ENCODE data around the gene GJC1. TPM values are rescaled to one million over a fixed set of nuclear protein-coding genes. Genes with fewer than 3 reads are reported as not detected.

The GJC1 gene
- total and polyA plus RNA-seq, 5 experiments from 2014 or later = not detected

DNA sequence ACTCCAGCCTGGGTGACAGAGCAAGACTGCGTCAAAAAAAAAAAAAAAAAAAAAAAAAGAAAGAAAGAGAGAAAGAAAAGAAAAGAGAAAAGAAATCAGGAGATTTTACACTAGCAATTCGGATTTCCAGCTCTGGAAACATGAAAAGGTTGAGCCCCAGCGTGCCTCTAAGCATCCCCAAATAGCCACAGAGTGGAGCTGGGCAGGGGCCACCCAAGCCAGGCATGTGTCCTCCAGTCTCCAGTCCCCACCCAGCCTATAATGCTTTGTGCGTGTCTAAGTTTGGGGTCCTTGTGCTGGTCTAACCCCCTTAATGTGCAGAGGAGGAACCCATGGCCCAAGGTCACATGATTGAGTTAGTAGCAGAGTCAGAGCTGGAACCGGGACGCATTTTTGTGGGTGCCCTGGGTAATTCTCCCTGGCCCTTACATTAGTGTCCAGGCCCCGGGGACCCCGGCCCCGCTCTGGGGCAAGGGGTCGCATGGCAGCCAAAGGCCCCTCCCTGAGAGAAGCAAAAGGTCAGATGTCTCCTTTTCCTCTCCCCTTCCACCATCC, 51.4 kb downstream of the GJC1 start:
- Mint-ChIP-seq H3K4me3 (peak overlapping the region; percentile 28 to 83 (median 67)), H3K36me3 (no peaks in the 10 kb centered on the region), H3K27ac (peak overlapping the region in 1 of 10 donors; percentile 57), H3K27me3 (peaks cover 0 to 2% (median 0%) of the 10 kb centered on the region in 5 donors), H3K9me3 (no peaks in the 10 kb centered on the region), H3K4me1 (peaks cover 0 to 23% (median 19%) of the 10 kb centered on the region in 4 donors)
- POLR2A ChIA-PET = interaction anchor here (0.5 to 1.7 kb wide), 4 partner anchors 120 to 355 kb away, joined by 3 to 6 read pairs (median 3); partner anchors contain the start of gene EFTUD2
- ATAC-seq (no peak), DNase-seq (no peak)

DNA sequence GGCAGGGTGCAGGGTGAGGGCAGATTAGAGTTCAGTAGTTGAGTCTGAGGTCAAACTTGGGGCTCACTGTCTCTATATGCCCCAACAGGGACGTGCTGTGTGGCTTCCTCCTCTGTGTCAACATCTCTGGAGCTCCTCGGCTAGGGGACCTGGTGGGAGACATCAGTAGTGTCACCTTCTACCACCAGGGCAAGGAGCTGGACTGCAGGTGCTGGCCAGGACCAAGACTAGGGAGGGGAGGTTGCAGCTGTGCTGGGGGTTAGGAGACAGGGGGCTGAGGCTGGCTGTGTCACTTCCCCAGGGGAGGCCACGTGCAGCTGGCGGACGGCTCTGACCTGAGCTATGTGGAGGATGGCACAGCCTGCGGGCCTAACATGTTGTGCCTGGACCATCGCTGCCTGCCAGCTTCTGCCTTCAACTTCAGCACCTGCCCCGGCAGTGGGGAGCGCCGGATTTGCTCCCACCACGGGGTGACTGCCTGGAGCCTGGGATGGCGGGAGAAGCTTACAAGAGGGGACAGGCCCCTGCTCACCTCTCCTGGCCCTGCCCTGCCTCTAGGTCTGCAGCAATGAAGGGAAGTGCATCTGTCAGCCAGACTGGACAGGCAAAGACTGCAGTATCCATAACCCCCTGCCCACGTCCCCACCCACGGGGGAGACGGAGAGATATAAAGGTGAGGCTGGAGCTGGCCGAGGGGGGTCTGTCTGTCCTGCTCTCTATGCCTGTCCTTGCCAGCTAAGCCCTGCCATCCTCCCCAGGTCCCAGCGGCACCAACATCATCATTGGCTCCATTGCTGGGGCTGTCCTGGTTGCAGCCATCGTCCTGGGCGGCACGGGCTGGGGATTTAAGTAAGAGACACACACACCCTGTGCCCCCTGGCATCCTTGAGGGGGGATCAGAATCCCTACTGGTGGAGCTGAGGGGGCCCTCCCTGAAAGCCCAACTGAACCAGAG, 52.4 kb downstream of the GJC1 start:
- peaks cover 0 to 23% (median 19%) of the 10 kb centered on the region in 4 donors for H3K4me1 Mint-ChIP-seq
- peaks cover 0 to 2% (median 0%) of the 10 kb centered on the region in 5 donors for H3K27me3 Mint-ChIP-seq
- H3K4me3 Mint-ChIP-seq = peak overlapping the region in 8 of 10 donors; percentile 22 to 88 (median 60)
- H3K27ac Mint-ChIP-seq = peak overlapping the region in 1 of 10 donors; percentile 56
- H3K36me3 Mint-ChIP-seq = no peaks in the 10 kb centered on the region
- ATAC-seq (no peak), DNase-seq (peak in 1 of 10 donors; percentile 55)
- H3K9me3 Mint-ChIP-seq = no peaks in the 10 kb centered on the region
- POLR2A ChIA-PET = interaction anchor here (0.6 to 1.7 kb wide), 4 partner anchors 7 to 357 kb away, joined by 3 to 6 read pairs (median 4); no protein-coding TSS in a partner anchor

DNA sequence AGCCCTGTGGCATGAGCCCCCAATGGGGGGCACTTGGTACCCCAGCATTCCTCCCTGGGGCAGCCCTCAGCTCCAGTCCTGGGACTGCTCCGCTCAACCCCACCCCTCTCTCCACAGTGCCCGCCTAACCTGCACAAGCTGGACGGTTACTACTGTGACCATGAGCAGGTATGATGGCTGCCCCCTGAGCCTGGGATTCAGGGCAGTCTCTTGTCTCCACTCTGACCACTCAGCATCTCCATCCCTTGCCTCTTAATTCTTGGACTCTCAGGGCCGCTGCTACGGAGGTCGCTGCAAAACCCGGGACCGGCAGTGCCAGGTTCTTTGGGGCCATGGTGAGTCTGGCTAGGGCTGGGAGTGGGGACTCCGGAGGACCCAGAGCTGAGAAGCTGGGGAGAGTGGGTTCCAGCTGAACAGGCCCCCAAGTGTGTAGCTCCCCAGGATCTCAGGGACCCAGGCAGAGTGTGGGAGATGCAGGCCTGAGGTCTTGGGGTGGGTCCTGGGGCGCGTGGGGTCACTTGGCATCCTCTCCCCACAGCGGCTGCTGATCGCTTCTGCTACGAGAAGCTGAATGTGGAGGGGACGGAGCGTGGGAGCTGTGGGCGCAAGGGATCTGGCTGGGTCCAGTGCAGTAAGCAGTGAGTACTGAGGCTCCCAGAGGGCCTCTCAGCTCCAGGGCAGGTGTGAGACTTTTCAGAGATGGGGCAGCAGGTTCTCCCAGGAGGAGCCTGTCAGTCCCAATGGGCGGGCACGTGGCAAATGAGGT, 53.3 kb downstream of the GJC1 start:
- no peaks in the 10 kb centered on the region for H3K9me3 Mint-ChIP-seq
- no peak for ATAC-seq
- H3K27me3 Mint-ChIP-seq = peaks cover 0 to 3% (median 0%) of the 10 kb centered on the region in 5 donors
- no peaks in the 10 kb centered on the region for H3K36me3 Mint-ChIP-seq
- peak overlapping the region; percentile 22 to 91 (median 88) for H3K4me3 Mint-ChIP-seq
- no peak for DNase-seq
- POLR2A ChIA-PET = interaction anchor here (0.6 to 1.7 kb wide), 3 partner anchors 8 to 87 kb away, joined by 4 to 7 read pairs (median 4); no protein-coding TSS in a partner anchor
- H3K27ac Mint-ChIP-seq = peak overlapping the region in 2 of 10 donors; percentile 9 to 56
- peaks cover 0 to 23% (median 19%) of the 10 kb centered on the region in 4 donors for H3K4me1 Mint-ChIP-seq

DNA sequence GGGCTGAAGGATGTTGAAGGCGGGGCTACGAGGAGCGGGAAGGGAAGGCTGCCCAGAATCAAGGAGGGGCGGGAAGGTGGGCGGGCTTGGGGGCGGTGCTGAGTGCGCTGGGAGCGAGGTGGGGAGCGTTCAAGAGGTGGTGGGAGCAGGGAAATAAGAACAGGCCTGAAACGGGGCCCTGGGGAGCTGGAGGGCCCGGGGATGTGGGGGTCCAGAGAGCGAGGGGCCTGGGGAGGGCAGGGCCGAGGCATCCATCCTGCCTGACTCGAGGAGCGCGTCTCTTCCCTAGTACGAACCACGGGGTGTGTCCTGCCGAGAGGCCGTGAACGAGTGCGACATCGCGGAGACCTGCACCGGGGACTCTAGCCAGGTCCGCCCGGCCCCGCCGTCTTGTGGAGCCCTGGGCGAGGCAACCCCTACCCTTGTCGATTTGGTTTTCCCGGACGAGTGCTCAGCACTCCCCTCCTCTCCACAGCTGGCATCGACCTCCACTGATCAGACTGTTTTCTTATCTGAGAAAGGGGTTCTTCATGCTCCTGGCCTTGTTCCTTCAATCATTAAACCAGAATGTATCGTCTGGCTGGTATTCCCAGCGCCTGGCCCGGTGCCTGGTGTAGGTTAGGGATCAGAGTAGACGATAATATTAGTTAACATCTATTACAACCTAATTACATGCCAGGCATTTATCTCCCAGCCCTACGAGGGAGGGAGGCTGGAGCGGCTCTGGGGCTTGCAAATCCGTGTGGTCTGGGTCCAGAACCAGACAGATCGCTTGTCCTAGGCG, 54.1 kb downstream of the GJC1 start:
- Mint-ChIP-seq H3K4me3 (peak overlapping the region; percentile 88 to 95 (median 90)), H3K9me3 (no peaks in the 10 kb centered on the region), H3K36me3 (no peaks in the 10 kb centered on the region), H3K4me1 (peaks cover 0 to 23% (median 19%) of the 10 kb centered on the region in 4 donors), H3K27me3 (peaks cover 0 to 5% (median 0%) of the 10 kb centered on the region in 5 donors), H3K27ac (peak overlapping the region in 9 of 10 donors; percentile 37 to 92 (median 83))
- ATAC-seq (peak; percentile 3 to 30), DNase-seq (peak in 3 of 10 donors; percentile 92 to 98 (median 94))
- POLR2A ChIA-PET = interaction anchor here (0.5 to 1.7 kb wide), 5 partner anchors 9 to 539 kb away, joined by 3 to 12 read pairs (median 4); partner anchors contain the start of gene EFTUD2

DNA sequence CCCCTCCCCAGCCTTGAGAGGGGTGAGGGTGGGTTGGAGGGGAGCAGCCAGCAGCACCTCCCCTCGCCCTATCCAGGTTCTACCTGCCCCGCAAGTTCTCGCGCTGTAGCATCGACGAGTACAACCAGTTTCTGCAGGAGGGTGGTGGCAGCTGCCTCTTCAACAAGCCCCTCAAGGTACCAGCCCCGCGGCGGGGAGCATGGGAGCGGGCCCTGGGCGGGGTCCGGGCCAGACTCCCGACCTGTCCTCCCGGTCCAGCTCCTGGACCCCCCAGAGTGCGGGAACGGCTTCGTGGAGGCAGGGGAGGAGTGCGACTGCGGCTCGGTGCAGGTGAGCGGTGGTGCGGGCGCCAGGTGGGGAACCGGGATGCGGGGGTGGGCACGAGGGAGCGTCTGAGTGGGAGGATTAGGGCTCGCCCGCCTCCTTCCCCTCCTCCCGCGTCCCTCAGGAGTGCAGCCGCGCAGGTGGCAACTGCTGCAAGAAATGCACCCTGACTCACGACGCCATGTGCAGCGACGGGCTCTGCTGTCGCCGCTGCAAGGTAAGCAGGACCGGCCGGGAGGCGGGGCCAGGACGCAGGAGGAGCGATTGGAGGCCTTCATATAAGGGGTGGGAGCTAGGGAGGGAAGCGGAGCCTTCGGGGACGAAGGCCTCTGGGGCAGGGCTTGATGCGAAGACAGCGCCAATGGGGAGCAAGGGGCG, 54.8 kb downstream of the GJC1 start:
- Mint-ChIP-seq H3K27ac (peak overlapping the region in 9 of 10 donors; percentile 46 to 92 (median 84)), H3K36me3 (no peaks in the 10 kb centered on the region), H3K27me3 (peaks cover 0 to 11% (median 0%) of the 10 kb centered on the region in 5 donors), H3K9me3 (no peaks in the 10 kb centered on the region), H3K4me1 (peaks cover 0 to 23% (median 19%) of the 10 kb centered on the region in 4 donors), H3K4me3 (peak overlapping the region; percentile 88 to 95 (median 90))
- POLR2A ChIA-PET = interaction anchor here (0.5 to 1.7 kb wide), 7 partner anchors 82 to 443 kb away, joined by 3 to 12 read pairs (median 5); partner anchors contain the start of gene EFTUD2
- DNase-seq = peak in 7 of 10 donors; percentile 90 to 98 (median 95)
- peak; percentile 94 for ATAC-seq

DNA sequence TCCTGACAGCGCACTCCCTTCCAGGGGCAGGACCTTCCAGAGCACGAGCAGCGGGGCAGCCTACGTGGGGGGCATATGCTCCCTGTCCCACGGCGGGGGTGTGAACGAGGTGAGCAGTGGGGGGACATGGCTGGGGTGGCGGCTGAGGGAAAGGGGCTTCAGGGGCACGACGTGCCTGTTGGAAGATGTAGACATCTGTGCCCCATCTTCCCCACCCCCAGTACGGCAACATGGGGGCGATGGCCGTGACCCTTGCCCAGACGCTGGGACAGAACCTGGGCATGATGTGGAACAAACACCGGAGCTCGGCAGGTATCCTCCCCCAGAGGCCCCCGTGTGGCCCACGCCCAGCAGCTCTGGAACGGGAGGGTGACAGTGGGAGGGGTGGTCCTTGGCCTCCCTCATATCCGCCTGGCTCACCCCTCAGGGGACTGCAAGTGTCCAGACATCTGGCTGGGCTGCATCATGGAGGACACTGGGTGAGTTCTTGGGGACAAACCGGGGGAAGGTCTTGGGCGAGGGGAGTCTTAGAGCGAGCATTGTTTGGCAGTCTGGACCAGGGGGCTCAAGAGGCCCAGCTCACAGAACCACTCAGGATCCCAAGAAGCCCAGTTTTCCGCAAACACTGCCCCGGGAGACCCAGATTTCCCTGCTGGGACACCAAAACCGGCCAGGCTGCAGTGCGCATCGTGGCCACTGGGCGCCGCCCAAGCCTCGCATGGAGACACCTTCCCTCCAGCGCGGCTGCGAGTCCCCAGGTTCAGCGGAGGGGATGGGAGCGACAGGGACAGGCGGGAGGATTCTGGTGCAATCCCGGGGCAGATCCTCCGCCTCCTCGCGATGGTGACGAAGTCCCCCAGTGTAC, 55.6 kb downstream of the GJC1 start:
- peak overlapping the region; percentile 88 to 95 (median 90) for H3K4me3 Mint-ChIP-seq

DNA sequence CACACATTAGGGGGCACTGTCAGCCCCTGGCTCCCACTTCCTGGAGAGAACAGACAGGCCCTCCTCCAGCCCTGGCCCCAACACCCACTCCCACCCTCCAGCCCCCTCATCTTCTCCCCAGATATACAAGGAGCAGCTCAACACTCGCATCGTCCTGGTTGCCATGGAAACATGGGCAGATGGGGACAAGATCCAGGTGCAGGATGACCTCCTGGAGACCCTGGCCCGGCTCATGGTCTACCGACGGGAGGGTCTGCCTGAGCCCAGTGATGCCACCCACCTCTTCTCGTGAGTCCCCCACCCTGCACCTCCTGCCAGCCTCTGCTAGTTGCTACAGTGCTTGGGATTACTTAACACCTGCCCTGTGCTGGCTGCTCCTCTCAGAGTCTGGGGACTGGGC, 56.9 kb downstream of the GJC1 start:
- no peak overlapping the region for H3K27ac Mint-ChIP-seq
- H3K27me3 Mint-ChIP-seq = peaks cover 3 to 13% (median 5%) of the 10 kb centered on the region in 5 donors
- no peaks in the 10 kb centered on the region for H3K9me3 Mint-ChIP-seq
- POLR2A ChIA-PET = no interaction called here
- DNase-seq (no peak), ATAC-seq (no peak)
- H3K36me3 Mint-ChIP-seq = no peaks in the 10 kb centered on the region
- peaks cover 0 to 18% (median 13%) of the 10 kb centered on the region in 4 donors for H3K4me1 Mint-ChIP-seq
- H3K4me3 Mint-ChIP-seq = peak overlapping the region in 1 of 10 donors; percentile 29

More for the DNA sequence above, 55.6 kb downstream of the GJC1 start:
- ATAC-seq (peak; percentile 43), DNase-seq (peak; percentile 69 to 89 (median 84))
- H3K27me3 Mint-ChIP-seq = peaks cover 0 to 9% (median 0%) of the 10 kb centered on the region in 5 donors
- POLR2A ChIA-PET = interaction anchor here (0.8 to 1.7 kb wide), 5 partner anchors 90 to 444 kb away, joined by 3 to 12 read pairs (median 5); partner anchors contain the start of gene EFTUD2
- peaks cover 0 to 20% (median 18%) of the 10 kb centered on the region in 4 donors for H3K4me1 Mint-ChIP-seq
- no peaks in the 10 kb centered on the region for H3K9me3 Mint-ChIP-seq
- no peaks in the 10 kb centered on the region for H3K36me3 Mint-ChIP-seq
- peak overlapping the region in 7 of 10 donors; percentile 78 to 91 (median 84) for H3K27ac Mint-ChIP-seq

DNA sequence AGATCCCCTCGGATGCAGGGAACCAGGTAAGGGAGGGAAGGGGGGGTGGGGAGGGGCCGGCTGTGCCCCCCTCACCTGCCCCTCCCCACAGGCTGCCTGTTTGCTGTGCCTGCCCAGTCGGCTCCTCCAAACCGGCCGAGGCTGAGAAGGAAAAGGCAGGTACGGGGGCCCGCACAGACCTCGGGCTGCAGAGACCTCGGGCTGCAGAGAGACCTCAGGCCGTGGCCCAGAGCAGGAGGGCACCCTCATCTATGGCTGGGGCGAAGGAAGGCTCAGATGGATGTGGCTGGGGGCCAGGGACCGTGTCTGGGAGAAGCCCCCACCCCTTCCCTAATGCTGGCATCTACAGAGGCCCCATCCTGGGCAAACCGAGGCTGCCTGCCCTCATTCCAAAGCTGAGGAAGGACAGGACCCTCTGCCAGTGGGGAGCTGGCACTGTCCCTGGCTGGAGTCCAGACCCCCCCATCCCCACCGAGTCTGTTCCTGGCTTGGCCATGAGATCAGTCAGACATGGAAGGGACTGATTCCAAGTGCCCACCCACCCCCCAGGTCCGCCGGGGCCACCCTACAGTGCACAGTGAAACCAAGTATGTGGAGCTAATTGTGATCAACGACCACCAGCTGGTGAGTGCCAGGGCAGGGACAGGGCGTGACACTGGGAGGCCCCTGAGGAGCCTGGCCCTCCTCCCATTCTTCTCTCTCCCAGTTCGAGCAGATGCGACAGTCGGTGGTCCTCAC, 57.6 kb downstream of the GJC1 start:
- DNase-seq (no peak), ATAC-seq (no peak)
- no peaks in the 10 kb centered on the region for H3K9me3 Mint-ChIP-seq
- no peaks in the 10 kb centered on the region for H3K36me3 Mint-ChIP-seq
- H3K27me3 Mint-ChIP-seq = peaks cover 3 to 16% (median 10%) of the 10 kb centered on the region in 5 donors
- no peak overlapping the region for H3K27ac Mint-ChIP-seq
- H3K4me3 Mint-ChIP-seq = no peak overlapping the region
- POLR2A ChIA-PET = no interaction called here
- peaks cover 0 to 18% (median 13%) of the 10 kb centered on the region in 4 donors for H3K4me1 Mint-ChIP-seq

DNA sequence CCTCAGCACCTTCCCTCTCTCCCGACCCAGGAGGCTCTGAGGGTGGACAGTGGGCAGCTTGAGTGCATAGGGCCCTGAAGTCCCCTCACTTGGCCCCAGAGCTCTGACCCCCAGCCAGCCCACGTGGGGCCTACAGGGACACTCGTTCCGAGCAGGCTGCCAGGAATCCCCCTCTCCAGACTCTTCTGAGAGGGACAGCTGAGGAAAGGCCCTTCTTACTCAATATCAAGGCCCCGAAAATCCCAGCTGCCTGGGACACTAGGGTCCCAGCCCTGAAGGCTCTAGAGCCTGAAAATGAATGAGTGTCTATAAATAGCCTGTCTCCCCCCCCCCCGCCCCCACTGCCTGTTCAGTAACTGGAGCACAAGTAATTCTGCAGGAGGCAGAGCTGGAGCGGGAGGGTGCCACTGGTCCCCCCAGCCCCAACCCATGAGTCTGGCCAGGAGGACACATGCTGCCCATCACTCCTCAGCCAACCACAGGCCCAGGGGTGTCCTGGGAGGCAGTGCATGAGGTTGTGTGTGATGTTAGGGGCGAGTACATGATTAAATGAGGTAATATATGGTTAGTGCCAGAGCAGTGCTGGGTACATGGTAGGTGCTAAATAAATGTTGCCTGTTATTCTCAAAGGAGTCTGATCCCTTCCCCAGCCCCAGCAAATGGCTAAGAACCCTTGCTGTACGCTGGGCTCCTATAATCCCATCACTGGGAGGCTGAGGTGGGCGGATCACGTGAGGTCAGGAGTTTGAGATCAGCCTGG, 59.7 kb downstream of the GJC1 start:
- ATAC-seq = no peak
- DNase-seq = no peak
- peaks cover 3 to 29% (median 16%) of the 10 kb centered on the region in 5 donors for H3K27me3 Mint-ChIP-seq
- no peak overlapping the region for H3K4me3 Mint-ChIP-seq
- H3K36me3 Mint-ChIP-seq = no peaks in the 10 kb centered on the region
- POLR2A ChIA-PET = interaction anchor here (1.0 kb wide), 1 partner anchor 9 kb away, joined by 3 read pairs; no protein-coding TSS in a partner anchor
- no peak overlapping the region for H3K27ac Mint-ChIP-seq
- no peaks in the 10 kb centered on the region for H3K9me3 Mint-ChIP-seq
- peaks cover 0 to 7% (median 4%) of the 10 kb centered on the region in 4 donors for H3K4me1 Mint-ChIP-seq

Measured in naive thymus-derived CD8-positive, alpha-beta T cell (primary cell).